HG02588 (cell line): ENCODE data around the gene P2RY13.

ENCODE experiments used
- ATAC-seq: cut with Tn5 transposase; IDR thresholded peaks from one replicate; pipeline ENCODE4 v1.9.1; 2021; ENCODE audit warnings: mild to moderate bottlenecking, moderate library complexity; ENCODE audit not compliant: unreplicated experiment

The P2RY13 gene

DNA sequence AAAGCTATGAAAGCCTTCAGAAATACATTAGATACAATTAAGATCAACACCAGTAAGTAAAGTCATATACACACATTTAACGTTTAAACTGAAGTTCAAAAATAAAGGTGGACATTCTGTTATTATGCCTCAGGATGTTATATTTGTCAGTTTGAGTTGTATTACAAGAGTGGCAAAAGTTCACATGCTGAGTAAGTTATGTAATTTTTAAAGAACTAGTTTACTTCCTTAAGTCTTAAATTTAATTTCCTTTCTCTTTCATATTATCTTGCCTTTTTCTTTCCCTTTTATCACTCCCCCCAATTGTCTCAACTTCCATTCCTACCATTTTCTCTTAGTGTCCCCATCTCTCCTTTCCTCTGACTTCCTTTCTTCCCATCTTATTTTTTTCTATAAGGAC lies 7.8 kb downstream of the P2RY13 start:
- no peak for ATAC-seq

DNA sequence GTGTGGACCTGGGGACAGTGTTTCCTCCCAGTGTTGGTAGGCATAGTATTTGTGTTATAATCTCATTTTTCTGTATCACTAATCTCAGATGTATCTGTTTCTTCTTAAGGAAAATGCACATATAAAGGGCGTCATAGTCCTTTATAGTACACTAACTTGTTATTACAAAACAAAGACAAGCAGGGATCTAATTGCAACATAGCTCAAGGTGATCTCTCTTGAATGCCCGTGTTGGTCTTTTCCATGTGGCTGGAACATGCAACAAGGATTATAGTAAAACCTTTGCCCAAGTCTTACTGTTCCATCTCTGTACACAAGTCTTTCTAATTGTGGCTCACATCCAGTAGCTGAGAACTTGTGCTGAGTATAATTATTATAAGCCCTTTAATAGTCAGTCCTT lies 9.2 kb downstream of the P2RY13 start:
- no peak for ATAC-seq

DNA sequence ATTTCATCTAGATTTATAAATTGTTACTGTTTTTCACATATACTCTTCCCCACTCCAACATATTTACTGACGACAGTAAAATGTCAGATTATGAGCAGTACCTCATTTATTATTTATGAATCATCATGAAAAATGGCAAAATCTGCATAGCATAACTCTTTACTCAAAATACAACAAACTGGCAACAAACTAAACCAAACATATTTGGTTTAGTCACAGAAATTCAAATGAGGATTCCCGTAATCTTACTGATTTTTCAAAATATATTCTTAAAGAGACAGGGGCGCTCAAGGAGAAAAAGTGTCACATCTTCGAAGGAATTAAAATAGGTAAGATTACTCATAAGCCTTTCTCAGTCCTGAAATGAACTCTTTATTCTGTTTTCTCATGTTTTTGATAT lies 9.7 kb downstream of the P2RY13 start:
- no peak for ATAC-seq

DNA sequence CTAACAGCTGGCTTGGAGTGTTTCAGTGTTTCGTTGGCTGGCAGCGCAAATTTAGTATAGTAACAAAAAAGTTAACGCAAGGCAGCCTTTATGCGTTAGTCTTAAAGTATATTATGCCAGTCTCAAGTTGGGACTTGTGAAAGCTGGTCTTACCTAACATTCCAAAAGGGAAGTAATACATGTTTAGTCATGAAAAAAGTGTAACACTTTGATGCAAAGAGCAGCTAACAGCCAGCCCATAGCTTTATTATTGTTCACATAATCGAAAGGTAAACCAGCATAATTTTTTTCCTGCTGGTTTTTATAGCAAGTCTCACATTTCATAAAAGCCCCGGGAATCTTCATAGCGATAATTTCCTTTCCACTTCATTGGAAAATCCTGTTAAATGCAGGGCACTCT lies 10.4 kb downstream of the P2RY13 start:
- no peak for ATAC-seq

DNA sequence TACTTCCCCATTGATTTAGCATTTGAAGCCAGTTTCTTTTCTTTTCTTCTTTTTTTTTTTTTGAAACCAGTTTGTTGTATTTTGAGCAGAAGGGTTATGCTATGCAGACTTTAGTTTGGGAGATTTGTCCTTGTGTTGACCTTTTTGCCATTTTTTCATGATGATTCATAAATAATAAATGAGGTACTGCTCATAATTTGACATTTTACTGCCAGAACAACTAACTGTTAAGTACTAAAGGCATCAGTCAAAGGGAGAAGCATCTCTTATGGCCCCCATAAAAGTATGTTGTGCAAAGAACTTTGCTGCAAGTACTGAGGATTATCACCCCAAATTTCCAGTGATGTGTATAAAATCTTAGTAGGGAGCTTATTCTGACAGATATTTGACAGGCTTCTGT lies 11.0 kb downstream of the P2RY13 start:
- ATAC-seq: no peak

DNA sequence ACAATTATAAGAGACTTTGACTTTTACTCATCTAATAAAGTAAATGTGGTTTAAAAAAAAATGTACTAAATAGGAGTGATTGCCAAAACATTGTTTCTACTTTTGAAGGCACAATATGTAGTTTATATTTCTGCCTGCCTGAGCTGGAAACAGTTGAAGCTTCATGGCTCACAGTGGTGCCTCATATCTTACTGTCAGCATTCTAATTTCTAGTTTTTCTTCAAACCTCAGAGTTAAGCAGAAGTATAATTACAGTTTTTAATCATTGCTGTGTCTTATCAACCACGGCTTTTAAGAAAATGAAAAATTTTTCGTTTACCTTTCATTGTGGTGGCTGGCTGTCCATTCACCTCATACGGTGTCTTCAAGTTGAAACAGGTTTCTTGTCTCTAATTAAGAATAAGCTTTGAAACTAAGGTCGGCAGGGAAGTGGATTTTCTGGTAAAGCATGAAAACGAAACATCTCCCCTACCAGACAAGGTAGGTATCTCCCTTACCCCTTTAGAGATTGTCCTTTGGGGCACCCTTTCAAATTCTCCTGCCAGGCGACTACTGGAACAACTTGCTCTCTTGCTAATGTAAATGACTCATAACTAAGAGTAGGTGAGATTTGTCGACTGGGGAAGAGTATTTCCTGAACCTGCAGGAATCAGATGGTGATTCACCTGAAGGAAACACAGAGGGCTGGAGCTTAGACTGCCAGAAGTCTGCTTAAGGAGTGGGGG lies 12.9 kb downstream of the P2RY13 start, which contains the start of gene GPR87:
Gene GPR87, minus strand, starts transcription at position 554 of the 725 bp plus-strand sequence. CDS start 16,720 bp downstream, outside the sequence.
- ATAC-seq: no peak

DNA sequence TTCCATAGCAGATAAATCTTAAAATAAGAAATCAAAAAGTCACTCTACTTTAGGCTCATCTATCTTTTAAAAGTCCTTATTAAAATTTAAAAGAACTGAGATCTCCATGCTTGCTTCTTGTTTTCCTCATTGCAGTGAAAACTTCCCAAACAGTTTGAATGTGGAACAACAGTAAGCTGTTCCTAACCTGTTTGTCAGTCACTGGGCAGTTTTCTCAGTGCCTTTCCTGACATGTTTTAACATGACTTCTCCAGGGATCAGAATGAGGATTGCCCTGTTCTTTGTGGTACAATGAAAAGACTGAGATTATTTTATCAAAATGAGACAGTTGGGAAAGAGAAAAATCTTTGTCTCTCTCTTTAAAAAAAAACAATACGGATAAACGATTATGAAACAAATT lies 13.5 kb downstream of the P2RY13 start:
- ATAC-seq: no peak

DNA sequence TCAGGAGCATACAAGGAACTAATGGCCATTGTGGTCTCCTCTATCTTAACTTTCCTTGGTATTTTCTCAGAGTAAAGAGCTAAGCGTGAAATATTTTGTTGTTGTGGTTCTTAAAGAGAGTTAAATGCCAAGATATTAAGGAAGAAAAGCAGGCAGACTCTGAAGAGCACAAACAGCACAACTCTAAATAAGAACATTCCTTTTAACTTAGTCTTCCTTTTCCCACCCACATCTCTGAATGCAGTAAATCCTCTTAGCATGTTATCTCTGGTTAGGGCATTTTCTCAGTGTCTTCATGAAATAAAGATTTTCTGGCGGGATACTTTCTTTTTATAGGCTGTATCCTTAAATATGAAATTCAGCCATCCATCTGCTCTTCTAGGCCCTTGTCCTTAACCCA lies 14.2 kb downstream of the P2RY13 start:
- ATAC-seq: no peak

DNA sequence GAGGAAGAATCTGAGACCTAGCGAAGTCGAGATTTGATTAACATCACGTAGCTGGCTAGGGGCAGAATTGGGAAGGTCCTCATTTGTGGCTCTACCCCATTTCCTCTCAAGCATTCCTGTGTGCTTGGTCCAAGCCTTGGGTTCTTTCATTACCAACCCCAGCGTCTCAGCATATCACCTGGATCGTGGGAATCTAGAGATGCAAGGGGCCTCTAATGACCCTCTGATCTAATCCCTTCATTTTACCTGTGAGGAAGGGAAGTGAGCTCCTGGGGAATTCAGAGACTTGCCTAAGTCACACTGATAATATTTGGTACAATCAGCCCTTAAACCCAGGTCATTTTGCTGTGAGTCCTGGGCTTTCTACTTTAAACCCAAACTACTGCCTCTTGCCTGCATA lies 14.8 kb downstream of the P2RY13 start:
- ATAC-seq: no peak

DNA sequence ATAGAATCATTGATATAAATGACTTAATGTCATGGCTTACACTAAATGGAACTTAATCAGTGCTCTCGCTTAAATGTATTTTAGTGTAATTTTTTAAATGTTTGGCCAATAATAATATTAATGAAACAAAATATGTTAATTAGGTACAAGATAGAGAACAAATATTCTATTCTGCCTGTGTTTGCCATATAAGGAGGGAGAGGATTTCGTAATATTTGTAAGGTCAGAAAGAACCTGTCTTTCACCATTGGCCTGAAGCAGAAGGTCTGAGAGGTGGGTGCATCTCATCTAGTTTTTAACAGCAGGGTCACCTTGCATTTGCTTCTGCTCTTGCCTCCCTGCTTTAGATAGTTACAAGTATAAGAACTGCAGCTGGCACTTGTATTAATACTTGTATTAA lies 15.2 kb downstream of the P2RY13 start:
- ATAC-seq: no peak

DNA sequence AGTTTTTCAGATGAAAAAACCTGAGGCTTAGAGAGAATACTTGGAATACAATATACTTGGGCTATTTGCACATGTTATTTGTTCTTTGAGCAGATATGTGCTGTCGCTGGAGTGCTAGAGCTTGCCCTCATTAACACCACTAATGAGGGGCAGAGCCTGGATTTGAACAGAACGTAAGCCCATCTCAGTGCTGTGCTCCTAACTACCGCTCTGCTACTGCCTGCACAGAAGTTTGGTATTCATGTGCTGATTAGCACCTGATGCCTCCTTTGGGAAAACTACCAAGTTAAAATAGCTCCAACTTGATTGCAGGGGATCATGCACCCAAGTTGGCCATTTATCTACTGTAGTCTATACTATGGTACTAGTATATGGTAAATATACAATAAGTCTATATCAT lies 16.4 kb downstream of the P2RY13 start:
- ATAC-seq: no peak

DNA sequence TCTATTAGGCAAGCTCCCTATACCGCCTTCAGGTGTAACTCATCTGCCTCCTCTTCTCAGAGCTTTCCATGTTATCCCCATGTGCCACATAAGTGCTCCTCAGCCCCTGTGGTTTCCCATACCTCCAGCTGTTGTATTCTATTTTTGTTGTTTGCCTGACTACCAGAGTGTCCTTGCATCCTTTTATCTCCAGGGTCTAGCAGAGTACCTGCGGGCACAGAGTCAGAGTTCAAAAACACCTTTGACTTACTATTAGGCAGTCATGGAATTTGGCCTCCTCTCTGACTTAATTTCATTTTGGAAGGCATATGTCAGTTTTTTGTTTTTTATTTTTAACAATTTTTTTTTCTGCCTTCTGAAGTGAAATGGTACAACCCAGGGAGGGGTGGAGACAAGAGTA lies 19.8 kb downstream of the P2RY13 start:
- ATAC-seq: no peak

DNA sequence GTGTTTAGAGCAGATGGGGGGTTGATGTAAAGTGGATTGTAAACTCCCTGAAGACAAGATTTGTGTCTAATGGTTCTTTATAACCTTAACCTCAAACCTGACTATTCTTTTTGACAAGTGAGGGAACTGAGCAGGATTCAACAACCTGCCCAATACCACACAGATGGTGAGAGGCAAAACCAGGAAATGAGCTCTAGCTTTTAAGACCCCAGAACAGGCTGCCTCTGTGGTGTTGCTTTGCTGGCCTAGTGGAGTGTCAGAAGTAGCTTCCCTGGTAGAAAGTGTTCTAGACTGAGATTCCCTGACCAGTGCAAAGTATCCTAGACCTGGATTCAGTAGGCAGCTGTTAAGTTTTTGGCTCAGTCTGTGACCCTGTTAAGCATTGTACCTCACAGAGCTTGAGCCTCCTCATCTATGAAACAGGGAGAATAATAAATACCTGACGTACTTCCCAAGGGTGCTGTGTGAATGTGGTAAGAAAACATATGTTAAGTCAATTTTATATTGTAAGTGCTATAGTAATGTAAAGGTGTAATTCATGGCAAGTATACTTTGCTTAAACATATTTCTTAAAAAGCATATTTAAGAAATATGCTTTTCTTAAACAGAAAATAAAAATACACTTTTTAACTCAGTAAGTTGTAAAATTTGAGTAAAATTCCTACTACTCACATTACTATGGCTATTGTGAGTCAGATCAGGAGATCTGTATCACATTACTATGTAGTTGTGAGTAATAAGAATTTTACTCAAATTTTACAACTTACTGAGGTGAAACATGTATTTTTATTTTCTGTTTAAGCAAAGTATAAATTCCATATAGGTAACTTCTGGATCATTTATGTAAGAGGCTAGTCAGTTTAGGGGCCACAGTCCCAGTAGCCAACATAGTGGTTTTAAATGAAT lies 21.5 kb downstream of the P2RY13 start:
- no peak for ATAC-seq

DNA sequence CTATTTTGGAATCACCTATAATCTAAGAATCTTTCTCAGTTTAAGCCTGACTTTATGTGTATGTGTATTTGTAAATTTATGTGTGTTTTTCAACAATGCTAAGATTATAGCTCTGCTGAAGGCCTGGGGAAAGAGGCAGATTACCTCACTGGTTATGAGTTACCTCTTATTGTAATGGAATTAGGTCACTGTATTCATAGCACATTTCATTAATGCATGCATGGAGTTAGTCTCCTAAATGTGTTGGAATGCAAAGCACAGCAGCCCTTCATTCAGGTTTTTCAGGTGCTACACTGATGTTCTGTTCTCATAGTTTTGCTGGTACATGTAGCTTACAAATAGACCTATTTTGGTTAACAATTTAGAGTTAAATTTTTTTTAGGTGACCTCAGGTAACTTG lies 22.2 kb downstream of the P2RY13 start:
- no peak for ATAC-seq

DNA sequence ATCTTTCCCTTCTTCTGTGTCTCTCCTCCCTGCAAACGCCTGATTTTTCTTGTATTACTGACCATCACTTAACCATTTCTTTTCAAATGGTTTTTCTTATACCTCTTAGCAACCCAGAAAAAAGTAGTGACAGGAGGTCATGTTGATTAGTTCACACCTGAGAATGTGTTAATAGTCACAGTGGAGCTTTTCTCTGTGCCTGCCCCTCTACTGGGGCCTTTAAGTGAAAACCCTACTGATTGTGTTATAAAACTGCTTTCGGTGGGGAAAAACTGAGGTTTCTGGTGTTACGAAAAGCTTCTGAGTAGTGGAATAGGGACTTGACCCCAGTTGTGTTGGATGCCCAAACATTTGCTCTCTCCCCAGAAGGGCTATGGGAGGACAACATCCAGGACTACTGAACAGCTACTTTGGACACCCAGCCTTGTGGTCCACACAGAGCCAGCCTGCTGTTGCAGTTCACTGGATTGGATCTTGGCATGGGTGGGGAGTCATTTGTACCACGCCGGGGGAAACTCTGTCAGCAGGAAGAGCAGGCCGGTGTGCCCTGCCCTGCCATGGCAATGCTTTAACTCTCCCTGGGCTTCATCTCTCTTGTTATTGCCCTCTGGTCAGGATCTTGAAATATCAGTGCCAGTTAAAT lies 23.1 kb downstream of the P2RY13 start:
- no peak for ATAC-seq

DNA sequence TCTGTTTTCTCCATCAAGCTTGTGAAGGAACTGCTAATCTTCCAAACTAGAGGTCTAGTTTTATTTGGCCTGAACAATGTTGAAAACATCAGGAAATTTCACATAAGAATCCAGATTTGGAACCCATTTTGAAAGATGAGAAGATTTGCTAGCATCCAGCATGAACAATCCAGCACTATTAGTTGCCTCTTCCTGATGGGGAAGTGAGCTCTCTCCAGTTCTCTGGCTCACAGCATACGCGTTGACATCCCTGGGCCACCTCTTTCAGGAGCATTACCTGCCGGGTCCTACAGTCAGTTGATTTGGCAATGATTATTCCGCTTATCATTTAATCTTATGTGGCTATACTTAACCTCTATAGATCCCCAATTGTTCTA lies 23.6 kb downstream of the P2RY13 start:
- ATAC-seq: no peak

DNA sequence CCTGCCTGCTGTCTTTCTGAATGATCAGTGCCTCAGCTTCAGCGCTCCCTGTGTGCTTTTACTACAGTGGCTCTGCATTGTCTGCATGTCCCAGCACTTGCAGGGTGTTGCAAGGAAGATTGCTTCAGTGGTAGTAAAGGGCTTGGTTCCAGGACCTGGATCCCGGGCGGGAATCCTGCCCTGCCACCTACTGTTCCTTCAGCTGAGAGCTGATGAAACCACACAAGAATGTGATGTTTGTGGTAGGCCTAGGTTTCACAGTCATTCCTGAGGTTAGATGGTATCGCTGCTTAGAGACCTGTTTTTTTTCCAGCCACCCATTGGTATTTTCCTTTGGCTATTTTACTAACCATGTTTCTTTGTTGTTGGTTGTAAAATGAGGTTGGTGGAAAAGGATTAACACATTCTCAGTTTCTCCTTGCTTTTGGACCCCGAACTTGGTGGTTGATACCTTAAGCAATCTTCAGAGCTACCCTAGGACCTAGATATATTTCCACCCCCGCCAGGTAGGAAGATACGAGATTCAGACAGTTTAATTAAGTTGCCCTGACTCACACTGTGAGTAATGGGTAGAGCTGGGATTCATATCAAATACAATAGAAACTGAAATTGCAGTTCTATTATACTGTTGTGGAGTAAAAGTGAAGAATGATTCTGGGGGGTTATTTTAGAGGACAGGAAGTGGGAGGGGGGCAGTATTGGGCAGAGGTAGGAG lies 24.1 kb downstream of the P2RY13 start:
- ATAC-seq: no peak

DNA sequence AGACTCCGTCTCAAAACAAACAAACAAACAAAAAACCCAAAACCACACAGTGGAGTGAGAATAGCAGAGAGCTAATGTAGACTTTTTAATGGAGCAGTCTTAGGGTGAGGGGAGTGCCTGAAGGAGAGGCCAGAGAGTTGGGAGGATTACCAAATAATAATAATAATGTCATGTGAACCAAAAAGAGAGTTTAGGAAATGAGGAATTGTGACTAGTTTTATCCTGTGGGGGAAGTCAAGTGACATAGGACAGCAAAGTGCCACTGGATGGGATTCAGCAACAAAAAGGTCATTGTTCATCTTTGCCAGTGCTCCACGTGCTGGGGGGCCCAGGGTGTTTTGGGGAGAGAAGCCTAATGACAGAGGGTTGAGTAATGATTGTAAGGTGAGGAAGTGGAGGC lies 25.6 kb downstream of the P2RY13 start:
- ATAC-seq: no peak

DNA sequence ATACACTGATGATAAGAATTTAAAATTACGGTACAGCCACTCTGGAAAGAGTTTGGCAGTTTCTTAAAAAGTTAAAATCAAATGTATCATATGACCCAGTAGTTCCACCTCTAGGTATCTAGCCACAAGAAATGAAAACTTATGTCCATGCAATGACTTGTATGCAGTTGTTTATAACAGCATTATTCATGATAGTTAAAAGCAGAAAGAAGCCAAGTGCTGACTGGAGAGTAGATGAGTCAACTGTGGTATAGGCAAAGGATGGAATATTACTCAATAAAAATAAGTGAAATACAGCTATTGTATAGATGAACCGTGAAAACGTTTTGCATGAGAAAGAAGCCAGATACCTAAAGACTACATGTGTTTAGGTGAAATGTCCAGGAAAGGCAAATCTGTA lies 27.6 kb downstream of the P2RY13 start:
- no peak for ATAC-seq

DNA sequence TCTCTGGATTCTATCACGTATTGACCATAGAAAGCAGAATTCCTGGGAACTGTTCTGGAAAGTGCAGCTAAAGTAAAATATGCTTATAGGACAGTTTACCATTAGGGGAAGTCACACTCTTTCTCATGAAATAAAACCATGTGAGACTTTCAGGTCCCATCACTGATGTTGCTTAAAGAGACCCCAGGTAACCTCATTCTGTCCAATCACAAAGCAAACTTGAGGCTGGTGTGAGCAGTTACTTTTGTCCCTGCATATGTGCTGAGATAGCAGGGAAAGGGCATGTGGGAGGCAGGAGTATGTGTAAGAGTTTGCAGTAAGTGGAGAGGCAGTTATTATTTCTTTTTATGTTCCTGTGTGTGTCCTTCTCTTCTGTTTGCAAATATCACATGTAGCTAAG lies 28.8 kb downstream of the P2RY13 start:
- no peak for ATAC-seq

DNA sequence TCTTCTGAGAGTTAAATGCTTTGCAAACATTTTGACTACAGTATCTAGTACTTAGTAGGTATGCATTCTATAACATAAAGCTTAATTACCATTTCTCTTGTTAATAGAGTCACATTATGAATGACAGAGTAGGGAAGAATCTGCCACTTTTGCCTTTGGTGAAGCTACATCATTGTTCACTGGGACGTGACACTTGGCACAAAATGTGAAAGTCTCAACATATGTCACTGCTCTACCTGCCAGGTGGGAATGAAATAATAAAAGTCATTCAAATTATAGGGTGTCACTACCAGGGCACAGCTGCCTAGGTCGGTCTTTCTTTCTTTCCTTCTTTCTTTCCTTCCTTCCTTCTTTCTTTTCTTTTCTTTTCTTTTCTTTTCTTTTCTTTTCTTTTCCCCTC lies 30.3 kb downstream of the P2RY13 start:
- ATAC-seq: no peak
